ENCODE results near the gene ALMS1.
"Not testable (repeated sequence)": the region's sequence is repeated elsewhere in the genome, so short reads cannot be mapped to it uniquely, and the experiment has no call there.

The ALMS1 gene, protein sequence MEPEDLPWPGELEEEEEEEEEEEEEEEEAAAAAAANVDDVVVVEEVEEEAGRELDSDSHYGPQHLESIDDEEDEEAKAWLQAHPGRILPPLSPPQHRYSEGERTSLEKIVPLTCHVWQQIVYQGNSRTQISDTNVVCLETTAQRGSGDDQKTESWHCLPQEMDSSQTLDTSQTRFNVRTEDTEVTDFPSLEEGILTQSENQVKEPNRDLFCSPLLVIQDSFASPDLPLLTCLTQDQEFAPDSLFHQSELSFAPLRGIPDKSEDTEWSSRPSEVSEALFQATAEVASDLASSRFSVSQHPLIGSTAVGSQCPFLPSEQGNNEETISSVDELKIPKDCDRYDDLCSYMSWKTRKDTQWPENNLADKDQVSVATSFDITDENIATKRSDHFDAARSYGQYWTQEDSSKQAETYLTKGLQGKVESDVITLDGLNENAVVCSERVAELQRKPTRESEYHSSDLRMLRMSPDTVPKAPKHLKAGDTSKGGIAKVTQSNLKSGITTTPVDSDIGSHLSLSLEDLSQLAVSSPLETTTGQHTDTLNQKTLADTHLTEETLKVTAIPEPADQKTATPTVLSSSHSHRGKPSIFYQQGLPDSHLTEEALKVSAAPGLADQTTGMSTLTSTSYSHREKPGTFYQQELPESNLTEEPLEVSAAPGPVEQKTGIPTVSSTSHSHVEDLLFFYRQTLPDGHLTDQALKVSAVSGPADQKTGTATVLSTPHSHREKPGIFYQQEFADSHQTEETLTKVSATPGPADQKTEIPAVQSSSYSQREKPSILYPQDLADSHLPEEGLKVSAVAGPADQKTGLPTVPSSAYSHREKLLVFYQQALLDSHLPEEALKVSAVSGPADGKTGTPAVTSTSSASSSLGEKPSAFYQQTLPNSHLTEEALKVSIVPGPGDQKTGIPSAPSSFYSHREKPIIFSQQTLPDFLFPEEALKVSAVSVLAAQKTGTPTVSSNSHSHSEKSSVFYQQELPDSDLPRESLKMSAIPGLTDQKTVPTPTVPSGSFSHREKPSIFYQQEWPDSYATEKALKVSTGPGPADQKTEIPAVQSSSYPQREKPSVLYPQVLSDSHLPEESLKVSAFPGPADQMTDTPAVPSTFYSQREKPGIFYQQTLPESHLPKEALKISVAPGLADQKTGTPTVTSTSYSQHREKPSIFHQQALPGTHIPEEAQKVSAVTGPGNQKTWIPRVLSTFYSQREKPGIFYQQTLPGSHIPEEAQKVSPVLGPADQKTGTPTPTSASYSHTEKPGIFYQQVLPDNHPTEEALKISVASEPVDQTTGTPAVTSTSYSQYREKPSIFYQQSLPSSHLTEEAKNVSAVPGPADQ (N-terminal part only)

GRCh38 chr2:73385504-73386341 is at the start of gene ALMS1:
Gene ALMS1, plus strand, starts transcription at chr2:73385836. Its CDS starts 33 bp downstream, at chr2:73385869.
- peak; percentile 92 for DNase-seq

DNA sequence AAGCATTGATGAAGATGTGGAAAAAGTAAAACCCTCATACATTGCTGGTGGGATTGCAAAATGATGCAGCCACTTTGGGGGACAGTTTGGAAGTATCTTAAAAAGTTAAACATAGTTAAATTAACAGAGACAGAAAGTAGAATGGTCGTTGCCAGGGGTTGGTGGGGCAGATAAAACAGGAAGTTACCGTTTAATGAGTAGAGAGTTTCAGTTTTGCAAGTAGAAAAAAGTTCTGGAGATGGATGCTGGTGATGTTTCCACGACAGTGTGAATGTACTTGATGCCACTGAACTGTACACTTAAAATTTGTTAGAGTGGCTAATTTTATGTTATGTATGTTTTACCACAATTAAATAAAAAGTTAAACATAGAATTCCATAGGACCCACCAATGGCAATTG is 47.8 kb upstream of the ALMS1 start:
- no peak for DNase-seq

GRCh38 chr2:73339201-73339600 is 46.4 kb upstream of the ALMS1 start:
- DNase-seq, result no peak

DNA sequence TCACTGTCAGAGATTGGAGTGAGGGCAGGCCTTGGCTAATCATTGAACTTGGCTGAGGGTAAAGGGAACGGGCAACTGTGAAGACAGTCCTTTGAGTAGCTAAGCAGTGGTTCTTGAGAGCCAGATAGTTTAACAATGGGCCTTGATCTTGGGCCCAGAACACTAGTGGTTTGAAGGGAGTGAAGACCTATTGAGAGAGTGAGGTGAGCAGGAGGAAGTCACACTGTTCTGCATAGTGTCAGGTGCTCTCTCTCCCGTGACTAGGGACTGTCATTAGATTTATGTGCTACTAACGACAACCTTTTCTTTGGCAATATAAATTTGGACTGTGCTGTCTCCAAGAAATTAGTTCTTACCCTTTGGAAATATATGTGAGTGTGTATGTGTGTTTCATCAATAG is 44.6 kb upstream of the ALMS1 start:
- no peak for DNase-seq

DNA sequence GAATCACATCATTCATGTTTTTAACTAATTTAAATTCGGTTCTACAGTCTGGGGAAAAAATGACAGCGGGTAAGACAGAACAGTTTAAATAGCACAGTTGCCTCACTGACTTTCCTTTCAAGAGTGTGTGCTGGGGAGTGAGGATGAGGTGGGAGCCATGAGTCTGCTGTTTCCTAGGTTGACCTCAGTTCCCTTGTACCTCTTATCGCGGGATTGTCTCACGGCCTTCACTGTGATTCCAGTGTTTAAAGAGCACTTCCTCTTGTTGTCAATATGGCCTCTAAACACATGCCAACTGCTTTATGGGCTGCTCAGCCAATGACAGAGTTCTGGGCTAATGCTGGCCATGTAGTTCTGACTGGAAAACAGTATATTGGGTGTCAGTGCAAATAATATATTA is 41.6 kb upstream of the ALMS1 start:
- no peak for DNase-seq

DNA sequence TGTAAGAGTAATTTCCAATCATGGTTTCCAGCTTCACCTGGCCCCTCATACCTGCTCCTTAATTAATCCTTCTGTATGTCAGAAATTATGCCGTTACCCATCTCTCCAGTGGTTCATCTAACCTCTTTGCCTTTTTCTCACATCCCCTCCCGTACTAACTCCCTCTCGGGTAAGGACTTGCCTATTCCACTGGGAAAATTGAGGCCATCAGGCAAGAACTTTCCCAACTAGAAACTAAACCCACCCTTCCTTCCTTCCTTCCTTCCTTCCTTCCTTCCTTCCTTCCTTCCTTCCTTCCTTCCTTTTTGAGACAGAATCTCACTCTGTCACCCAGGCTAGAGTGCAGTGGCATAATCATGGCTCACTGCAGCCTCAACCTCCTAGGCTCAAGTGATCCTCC is 40.9 kb upstream of the ALMS1 start:
- not testable (repeated sequence) for DNase-seq

GRCh38 chr2:73350035-73350691 is 35.5 kb upstream of the ALMS1 start:
- no peak for DNase-seq

- DNase-seq, result no peak
Observed at GRCh38 chr2:73356097-73356496, 29.5 kb upstream of the ALMS1 start.

GRCh38 chr2:73359915-73360697 is 25.5 kb upstream of the ALMS1 start:
- DNase-seq, result no peak

DNA sequence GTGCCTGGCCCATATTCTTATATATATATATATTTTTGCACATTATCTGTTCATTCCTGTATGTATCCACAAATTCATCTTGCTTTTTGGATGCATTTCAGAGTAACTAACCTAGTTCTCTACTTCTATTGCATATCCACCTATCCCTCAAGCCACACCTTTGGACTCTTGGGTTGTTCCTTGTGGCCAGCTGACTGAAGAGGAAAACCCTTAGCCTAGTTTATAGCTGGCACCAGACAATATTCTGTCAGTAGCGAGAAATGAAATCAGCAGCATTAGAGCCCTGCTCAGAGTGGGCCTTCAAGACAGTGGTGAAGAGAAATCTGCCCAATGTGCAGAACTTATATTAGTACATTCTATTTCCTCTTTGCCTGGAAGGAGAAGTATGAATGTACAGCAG is 19.6 kb upstream of the ALMS1 start:
- DNase-seq, result no peak

GRCh38 chr2:73368781-73369180 is 16.9 kb upstream of the ALMS1 start:
- DNase-seq, result peak; percentile 68

- DNase-seq, result no peak
Observed at GRCh38 chr2:73370348-73370747, 15.3 kb upstream of the ALMS1 start.

DNA sequence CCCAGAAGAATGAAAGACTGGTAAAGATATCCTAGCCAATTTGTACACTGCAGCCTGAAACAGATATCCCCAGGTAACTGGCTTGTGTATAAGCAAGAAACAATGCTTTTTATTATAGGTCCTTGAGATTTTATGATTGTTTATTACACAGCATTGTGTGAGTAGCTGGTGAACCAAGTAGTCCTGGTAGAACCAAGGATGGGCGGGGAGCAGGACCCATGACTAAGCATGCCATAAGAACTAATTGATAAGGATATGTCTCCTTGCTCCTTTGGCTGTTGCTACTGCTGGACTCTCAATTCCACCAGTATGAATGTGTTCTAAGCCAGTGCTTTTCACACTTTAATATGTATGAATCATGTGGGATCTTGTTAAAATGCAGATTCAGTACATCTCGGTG is 12.3 kb upstream of the ALMS1 start:
- DNase-seq, result peak; percentile 85

DNA sequence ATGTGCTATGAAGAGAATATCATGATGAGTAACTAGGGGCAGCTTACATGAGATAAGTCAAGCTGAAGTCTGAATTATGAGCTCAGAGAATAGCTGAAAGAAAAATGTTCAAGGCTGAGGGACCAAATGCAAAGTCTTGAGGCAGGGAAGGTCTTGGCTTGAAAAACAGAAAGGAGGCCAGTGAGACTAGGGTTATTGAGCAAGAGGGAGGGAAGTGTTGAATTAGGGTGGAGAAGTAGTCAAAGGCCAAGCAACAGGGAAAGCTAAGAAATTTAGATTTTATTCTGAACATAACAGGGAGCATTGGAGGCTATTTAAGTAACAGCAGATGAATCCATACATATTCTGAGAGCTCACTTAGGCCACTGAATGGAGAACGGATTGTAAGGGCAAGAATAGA is 11.4 kb upstream of the ALMS1 start:
- DNase-seq, result no peak

DNA sequence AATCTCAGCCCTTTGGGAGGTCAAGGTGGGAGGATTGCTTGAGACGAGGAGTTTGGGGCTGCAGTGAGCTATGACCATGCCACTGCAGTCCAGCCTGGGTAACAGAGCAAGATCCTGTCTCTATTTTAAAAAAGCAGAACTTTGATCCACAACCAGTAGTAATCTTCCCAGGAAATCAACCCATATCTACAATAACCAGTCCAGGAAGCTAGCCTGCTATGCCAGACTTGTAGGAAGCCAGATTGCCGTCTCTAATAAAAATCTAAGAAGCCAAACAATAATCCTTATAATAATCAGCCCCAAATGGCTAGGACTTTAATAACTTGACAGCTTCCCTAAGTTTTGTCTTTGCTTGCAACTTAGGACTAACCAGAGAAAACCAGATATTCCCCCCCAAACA is 9.0 kb upstream of the ALMS1 start:
- no peak for DNase-seq

- no peak for DNase-seq
Observed at GRCh38 chr2:73383036-73383435, 2.6 kb upstream of the ALMS1 start.

- DNase-seq, result no peak
Observed at GRCh38 chr2:73385123-73385503, 523 bp upstream of the ALMS1 start.

DNA sequence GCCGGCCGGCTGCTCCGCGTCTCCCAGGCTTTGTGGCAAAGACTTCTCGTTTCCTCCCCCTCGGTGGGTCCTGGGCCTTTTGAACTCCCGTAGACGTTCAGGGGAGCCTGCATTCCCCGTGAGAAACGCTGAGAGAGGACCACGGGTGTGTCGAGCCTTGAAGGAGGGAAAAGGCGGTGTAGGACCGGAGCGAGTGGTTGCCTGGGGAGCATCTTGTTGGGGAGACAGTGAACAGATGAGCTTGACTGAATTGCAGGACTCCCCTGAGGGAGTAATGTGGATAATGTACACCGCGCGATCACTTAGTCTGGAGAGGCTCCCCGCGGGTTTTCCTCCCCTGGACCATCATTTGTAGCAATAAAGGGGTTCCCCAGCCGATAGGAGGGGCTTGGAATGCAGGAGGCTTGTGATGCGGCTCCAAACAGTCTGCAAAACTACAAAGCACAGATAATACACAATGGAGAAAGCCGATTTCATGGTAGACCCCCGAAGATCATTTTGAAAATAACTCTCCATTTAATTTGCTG is 769 bp downstream of the ALMS1 start:
- DNase-seq, result no peak

DNA sequence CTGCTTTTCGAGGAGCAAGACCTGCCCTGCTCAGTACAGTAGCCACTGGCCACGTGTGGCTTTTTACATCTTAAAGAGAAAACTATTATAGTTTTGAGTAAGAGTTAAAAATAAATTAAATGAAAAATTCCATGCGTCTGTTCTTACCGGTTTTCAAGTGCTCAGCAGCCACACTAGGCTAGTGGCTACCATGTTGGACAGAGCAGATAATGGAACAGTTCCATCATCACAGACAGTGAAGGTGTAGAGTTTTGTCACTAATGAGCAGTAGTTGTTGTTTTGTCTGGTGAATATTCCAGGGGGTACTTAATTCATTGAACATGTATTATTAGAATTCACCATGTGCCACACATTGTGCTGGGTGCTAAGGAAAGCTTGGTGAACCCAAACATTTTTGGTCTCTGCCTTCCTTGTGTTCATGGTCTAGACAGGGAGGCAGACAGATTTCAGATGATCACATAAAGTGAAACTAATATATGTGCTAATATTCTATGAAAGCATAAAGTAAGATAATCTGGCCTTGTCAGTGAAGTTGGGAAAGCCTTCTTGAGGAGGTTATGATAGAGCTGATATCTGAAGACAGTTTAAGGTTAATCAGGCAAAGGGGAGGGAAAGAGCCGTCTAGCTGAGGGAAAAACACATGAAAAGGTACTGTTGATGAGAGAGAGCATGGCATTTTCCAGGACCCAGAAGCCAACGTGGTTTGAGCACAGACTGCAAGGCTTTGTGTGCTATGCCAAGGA is 1.4 kb downstream of the ALMS1 start:
- DNase-seq, result peak; percentile 14
